HG02759 (cell line): Measurements from ENCODE around the gene TBC1D24.
"Not testable (repeated sequence)": the region's sequence is repeated elsewhere in the genome, so short reads cannot be mapped to it uniquely, and the experiment has no call there.

Source experiments
- ATAC-seq: cut with Tn5 transposase; IDR thresholded peaks from one replicate; pipeline ENCODE4 v1.9.1; 2021; ENCODE audit warnings: mild to moderate bottlenecking, moderate library complexity; ENCODE audit not compliant: unreplicated experiment

TBC1D24 gene

DNA sequence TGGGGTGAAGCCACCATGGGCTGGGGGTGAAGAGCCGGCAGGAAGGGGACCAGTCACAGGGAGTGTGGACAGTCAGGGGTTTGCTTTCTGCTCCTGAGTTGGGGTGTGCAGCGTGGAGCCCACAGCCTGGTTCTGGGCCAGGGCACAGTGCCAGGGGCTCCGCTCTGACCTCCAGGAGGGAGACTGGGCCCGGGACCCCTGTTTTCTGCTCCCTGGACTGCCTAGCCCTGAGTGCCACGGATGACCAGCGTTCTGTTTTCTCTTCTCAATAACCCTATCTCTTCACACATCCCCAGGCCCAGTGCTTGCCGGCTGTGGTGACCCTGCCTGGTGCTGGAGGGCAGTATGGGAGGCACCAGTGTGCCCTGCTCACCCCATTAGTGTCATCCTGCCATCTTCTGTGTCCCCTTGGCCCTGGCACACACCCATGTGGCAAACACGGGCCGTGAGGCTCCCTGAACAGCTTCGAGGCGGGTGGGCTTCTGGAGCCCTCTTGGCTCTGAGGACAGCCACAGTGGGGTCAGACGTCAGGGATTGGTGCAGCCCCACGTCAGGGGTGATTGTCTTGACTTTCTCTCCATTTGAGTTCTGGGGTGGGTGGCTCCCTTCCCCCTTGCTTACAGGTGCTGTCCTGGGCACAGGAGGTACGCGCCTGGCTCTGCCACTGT lies 55.2 kb downstream of the TBC1D24 start:
- ATAC-seq = no peak

DNA sequence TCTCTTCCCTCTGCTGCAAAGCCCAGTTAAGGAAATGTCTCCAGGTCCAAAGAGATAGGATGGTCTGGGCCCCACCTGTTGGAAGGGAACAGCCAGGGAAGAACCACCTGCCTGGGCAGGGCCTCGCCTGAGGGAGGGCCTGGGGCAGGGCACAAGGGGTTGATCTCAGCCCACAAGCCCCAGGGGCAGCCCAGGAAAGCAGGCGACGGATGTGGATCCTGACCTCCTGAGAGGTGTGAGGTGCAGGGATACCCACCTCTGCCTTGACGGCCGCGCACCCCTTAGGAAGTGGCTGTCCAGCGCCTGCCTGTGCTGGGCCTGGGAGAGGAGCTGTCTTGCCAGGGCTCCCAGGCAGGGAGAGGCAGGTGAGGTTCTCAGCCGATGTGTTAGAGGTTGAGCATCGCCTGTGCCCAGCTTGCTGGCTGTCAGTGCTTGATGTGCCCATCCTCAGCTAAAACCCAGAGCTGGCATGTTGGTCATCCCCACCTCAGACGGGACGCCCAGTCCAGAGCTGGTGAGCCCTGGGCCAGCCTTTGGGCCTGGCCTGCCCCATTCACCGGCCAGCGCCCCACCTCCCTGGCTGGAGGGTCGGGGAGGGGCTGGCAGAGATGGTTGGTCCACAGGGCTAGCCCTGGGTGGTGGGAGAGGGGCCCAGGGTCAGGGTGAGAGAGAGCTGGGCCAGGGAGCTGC lies 55.8 kb downstream of the TBC1D24 start:
- no peak for ATAC-seq

DNA sequence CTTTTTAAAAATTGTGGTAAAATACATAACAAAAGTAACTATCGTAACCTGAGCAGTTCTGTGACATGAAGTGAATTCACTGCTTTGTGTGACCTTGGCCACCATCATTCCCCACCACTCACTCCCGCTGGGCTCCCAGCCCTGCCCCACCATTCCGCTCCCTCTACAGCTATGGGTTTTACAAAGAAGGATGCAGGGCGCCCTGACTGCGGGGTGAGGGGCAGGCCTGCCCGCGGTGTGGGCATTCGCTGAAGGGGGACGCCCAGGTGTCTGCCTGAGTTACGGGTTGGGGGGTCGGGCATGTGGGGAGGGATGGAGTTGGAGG lies 56.4 kb downstream of the TBC1D24 start, which contains the start of gene CEMP1:
Gene CEMP1 (minus strand): TSS at position 38 of the 325 bp plus-strand sequence. CDS start 335 bp downstream, outside the sequence.
- ATAC-seq = peak; percentile 4

DNA sequence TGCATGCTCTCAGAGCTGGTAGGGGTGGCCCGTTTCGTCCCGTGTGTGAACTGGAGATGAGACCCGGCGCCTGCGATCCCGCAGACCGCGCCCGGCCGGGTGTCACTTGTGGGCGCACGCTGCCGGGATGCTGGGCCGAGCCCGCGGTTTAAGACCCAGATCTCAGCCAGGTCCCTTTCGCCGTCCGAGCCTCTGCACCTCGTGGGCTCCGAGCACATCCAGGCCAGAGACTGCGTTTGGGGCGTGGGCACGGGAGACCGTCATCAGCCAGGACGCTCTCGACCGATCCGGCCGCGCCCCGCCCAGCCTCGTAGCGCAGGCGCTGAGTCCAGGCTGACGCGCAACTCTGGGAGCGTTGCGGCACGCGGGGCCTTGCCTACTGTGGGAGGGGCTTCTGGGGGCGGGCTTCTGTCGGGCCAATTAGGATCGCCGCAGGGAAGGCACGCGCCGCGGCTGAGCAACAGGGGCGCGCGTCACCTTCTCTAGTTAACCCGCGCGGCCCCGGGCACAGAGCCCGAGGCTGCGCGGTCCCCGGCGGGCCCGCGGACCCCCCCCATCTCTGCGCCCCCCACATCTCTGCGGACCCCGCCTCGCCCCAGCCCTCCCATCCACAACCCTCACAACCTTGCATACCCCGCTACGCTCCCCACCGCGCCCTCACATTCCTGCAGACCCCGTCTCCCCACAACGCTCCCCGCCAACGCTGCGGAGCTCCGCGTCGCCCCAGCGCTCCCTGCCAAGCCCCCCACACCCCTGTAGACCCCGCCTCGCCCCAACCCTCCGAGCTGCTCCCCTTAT lies 57.0 kb downstream of the TBC1D24 start:
- ATAC-seq = peak; percentile 89

DNA sequence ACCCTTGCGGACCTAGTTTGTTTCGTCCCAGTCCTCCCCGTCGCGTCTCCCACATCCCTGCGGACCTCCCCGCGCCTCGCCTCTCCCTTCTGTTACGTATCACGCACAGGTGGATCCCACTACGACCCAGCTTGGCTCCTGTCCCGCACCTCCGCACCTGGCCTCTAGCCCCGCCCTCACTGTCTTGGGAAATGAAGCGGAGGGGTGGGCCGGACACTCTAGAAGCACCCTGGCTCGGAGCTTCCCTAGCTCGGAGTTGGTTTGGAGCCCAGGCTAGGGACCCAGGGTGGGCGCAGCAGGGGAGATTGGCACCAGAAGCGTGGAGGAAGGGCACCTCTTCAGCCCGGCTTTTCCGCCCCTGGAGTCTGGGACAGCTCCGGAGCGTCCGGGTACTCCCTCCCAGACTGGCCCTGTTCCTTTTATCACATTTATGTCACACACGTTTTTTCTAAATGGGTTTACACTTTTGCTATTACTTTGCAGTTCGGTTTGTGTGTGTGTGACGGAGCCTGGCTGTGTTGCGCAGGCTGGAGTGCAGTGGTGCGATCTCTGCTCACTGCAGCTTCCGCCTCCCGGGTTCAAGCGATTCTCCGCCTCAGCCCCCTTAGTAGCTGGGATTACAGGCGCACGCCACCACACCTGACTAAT lies 57.7 kb downstream of the TBC1D24 start:
- ATAC-seq = peak; percentile 8

DNA sequence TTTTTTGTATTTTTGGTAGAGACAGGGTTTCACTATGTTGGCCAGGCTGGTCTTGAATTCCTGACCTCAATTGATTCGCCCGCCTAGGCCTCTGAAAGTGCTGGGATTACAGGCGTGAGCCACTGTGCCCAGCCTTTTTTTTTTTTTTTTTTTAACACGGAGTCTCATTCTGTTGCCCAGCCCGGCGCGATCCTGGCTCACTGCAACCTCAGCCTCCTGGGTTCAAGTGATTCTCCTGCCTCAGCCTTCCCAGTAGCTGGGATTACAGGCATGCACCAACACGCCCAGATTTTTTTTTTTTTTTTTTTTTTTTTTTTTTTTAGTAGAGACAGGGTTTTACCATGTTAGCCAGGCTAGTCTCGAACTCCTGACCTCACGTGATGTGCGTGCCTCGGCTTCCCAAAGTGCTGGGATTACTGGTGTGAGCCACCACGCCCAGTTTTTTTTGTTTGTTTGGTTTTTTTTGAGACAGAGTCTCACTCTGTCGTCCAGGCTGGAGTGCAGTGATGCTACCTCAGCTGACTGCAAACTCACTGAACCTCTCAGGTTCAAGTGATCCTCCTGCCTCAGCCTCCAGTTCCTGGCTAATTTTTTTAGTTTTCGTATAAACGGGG lies 58.3 kb downstream of the TBC1D24 start:
- not testable (repeated sequence) for ATAC-seq

DNA sequence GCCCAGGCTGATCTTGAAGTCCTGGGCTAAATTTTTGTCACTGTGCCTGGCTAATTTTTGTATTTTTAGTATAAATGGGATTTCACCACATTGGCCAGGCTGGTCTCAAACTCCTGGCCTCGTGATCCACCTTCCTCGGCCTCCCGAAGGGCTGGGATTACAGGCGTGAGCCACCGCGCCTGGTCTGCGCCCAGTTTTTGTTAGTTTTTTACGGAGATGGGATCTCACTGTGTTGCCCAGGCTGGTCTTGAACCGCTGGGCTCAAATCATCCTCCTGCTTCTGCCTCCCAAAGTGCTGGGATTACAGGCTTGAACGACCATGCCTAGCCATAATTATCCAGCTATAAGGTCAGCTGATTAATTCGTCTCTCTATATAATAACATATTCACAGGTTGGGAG lies 59.0 kb downstream of the TBC1D24 start:
- ATAC-seq = no peak

DNA sequence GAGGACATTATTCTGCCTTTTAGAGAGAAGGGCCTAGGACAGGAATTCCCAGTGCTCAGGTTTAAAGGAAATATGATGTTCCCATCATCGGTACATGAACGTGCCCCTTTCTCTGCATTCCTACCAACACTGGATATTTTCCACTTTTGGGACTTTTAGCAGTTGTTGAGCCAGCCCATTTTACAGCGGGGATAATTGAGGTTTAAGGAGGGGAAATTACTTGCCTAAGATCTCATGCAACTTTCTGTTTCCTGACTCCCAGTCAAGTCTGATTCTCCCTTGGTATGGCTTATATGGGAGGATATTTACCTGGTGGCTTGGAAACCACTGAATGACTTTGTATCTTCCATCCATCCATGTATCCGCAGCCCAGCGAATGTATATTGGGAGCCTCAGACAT lies 59.4 kb downstream of the TBC1D24 start:
- not testable (repeated sequence) for ATAC-seq

DNA sequence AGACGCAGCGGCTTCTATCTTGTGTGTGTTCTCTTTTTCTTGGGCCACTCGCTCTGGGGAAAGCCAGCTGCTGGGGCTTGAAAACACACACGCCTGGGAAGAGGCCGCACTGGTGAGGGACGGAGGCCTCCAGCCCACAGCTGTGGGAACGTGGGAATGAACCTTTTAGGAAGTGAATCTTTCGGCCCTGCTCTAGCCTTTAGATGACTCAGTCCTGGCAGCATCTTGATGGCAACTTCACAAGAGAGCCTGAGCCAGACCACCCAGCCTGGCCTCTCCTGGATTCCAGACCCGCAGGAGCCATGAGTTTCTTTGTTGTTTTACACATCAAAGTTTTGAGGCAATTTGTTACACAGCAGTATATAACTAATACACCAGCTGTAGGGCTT lies 60.7 kb downstream of the TBC1D24 start:
- ATAC-seq = no peak

DNA sequence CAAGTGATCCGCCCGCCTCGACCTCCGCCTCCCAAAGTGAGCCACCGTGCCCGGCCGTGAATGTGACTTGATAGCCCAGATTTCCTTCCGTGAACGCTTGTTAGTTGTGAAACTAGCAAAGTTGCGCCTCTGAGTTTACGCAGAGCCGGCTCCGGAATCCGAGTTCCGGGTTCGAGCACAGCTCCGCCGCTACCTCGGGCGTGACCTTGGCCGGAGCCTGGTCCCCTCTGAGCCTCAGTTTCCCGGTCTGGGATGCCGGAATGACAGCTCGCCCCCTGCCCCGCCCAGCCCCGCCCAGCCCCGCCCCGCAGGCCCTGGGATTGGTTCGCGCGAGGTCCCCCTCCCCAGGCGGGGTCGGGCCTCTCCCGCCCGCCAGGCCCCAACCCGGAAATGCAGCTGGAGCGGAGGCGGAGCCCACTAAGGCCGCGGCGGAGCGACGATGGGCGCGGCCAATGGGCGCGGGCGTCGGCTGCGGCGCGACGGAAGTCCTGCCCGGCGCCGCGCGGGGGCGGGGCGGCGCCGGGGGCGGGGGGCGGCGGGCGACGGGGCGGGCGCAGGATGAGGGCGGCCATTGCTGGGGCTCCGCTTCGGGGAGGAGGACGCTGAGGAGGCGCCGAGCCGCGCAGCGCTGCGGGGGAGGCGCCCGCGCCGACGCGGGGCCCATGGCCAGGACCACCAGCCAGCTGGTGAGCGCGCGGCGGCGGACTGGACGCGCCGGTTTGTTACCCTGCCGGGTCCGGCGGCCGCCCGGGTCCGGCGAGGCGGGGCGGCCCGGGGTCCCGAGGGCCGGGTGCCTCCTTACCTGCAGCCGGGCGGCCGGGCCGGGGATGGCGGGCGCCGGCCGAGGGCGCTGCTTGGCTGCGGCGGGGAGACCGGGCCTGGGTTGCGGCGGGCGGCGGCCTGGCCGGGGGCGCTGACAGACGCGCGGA lies 62.8 kb downstream of the TBC1D24 start, which contains the start of gene PDPK1:
Gene PDPK1 (plus strand): TSS at position 571 of the 929 bp plus-strand sequence. CDS start 92 bp downstream, at position 663.
- peak; percentile 89 for ATAC-seq

DNA sequence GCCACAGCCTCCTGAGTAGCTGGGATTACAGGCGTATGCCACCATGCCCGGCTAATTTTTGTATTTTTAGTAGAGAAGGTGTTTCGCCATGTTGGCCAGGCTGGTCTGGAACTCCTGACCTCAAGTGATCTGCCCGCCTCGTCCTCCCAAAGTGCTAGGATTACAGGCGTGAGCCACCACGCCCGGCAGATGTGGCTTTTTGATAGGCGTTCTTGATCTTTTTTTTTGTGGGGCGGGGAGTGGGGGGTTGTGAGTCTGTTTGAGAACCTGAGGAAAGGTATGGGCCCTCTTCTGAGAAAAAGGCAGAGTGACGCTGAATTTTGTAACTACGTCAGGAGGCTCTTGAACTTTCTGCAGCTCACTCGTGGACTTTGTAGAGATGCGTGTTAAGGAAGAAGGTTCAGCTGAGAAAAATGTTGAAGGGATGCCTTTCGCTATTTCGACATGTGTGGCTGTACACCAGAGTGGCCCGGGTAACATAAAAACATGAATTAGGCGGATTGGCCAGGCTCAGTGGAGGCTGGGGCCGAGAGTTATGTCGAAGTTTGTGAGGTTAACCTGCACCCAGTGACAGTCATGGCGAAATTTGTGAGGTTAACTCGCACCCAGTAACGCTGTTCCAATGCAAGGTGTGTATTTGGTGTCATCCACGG lies 64.4 kb downstream of the TBC1D24 start:
- ATAC-seq = not testable (repeated sequence)

DNA sequence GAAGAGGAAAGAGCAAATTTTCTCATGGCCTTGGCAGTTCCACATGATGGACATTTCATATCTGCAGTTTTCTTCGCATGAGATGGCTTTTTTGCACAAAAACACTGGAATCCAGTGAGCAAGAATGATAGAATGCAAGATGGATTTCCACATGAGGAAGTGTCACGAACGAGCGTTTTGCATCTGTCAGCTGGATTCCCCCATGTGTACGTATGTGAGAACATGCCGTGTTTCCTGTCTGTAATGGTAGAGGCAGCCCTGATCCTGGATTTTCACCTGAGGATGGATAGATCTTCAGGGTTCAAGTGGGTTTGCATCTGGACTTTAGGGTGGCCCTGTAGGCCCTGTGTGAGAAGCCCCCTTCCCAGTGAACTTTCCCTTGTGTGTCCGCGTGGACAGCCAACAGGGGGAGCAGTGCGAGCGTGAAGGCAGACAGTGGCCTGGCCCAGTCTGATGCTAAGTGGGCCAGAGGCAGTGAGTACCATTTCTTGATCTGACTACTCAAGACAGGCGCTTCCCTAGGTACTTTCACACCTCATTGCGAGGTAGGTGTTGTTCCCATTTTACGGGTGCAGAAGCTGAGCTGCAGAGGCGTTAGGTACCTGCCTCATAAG lies 65.0 kb downstream of the TBC1D24 start:
- ATAC-seq = not testable (repeated sequence)

DNA sequence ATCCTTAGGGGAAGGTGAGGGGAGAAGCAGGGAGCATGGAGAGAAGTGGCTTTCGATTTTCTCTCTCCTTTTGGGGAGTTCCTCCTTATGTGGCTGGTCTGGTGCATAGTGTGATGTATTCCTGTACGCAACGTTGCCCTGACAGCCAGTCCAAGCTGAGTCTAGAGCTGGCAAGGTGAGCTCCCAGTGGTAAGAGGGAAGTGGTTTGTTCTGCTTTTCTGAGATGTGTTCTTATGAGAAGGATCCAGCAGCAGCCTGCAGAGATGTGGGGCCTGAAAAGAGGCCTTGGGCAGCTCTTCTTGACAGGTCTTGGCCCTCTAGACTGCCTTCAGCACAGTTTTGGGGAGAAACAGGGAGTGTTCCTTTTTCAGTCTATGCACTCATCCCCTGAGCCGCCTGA lies 66.0 kb downstream of the TBC1D24 start:
- not testable (repeated sequence) for ATAC-seq

DNA sequence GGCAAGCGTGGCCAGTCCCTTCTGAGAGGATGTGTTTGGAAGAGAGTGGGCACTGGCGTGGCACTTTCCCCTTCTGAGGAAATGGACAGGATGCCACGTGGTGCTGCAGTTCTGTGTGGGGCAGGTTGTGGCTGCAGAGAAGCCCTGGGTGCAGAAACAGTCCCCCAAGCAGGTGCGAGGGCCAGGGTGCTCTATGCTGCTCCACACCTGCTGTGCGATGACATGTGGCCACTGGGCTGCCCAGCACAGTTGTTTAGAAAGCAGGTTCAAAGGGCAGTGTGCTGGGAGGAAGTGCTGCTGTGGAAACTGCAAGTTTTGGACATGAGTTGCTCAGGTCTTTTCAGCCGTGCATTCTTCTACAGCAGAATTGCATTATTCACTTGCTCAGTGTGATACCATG lies 66.5 kb downstream of the TBC1D24 start:
- ATAC-seq = not testable (repeated sequence)

DNA sequence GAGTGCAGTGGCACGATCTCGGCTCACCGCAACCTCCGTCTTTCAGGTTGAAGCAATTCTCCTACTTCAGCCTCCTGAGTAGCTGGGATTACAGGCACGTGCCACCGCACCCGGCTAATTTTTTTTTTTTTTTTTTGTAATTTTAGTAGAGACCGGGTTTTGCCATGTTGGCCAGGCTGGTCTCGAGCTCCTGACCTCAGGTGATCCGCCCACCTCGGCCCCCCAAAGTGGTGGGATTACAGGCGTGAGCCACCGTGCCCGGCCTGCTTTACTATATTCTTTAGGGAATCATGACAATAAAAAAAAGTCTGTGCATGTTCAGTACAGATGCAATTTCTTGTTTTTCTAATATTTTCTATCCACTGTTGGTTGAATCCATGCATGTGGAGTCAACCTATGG lies 68.8 kb downstream of the TBC1D24 start:
- not testable (repeated sequence) for ATAC-seq

DNA sequence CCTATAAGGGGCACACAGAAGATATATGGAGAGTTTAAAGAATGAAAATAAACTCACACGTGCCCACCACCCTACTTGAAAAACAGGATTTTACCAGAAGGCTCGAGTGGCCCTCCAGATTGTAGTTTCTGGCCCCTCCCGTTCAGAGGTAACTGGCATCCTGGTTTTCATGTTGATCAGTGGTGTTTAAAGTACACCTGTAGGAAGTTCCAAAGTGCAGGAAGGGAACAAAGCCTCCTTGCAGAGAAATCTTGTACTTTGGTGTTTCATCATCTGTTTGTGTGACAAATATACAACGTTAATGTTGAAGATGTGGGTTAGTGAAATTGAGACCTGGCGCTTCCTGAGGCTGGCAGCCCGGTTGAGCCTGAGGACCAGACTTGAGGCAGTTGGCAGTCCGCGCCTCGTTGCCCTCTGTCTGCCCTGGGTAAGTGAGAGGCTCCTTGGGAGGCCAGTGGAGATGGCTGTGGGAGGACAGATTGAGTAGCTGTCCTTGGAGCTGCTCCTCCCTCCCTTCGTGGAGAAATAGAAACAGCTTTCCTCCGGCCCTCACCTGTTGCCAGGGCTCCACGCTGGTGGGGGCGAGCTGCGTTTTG lies 75.5 kb downstream of the TBC1D24 start:
- not testable (repeated sequence) for ATAC-seq

DNA sequence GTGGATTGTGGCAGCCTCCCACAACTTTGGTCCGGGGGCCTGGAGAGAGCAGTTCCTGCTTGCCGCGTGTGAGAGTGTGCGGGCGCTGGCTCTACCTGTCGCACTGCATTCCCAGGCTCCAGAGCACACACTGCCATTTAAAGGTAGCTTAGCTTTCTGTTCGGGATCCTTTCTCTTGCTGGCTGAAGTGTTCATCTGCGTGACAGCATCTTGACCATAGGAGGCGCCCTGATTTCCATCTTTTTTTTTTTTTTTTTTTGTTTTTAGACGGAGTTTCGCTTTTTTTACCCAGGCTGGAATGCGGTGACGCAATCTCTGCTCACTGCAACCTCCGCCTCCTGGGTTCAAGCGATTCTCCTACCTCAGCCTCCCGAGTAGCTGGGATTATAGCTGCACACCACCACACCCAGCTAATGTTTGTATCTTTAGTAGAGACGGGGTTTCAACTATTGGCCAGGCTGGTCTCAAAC lies 76.5 kb downstream of the TBC1D24 start:
- not testable (repeated sequence) for ATAC-seq
